ENCODE data around the gene ASIC4.

DNA sequence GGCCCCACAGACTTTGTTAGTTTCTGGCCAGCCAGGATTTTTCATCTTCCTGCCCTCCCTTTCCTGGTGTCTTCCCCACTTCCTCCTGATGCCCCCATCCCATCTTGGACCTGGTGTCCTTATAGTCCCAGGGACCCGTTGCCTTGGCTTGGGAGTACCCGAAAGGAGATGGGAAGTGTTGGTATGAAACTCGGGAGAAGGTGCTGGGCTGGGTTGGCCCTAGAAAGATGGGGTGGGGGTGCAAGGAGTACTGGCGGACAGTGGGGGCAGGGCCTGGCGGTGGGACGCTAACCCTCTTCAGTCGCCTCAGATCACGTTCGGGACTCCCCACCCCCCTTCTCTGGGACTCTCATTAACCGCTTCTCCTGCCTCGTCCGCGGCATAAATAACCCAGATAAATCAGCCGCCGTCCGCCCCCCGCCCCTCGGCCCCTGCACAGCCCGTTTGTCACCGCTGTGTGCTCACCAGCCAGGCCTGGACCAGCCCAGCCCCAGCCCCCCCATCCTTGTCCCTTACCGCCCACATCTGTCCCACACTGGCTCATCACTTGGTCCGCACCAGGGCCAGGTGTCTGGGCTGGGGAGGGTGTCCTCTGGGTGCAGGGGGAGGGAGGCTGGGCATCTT is 3.7 kb upstream of the ASIC4 start:
- TF ChIP-seq, protein P1, sequence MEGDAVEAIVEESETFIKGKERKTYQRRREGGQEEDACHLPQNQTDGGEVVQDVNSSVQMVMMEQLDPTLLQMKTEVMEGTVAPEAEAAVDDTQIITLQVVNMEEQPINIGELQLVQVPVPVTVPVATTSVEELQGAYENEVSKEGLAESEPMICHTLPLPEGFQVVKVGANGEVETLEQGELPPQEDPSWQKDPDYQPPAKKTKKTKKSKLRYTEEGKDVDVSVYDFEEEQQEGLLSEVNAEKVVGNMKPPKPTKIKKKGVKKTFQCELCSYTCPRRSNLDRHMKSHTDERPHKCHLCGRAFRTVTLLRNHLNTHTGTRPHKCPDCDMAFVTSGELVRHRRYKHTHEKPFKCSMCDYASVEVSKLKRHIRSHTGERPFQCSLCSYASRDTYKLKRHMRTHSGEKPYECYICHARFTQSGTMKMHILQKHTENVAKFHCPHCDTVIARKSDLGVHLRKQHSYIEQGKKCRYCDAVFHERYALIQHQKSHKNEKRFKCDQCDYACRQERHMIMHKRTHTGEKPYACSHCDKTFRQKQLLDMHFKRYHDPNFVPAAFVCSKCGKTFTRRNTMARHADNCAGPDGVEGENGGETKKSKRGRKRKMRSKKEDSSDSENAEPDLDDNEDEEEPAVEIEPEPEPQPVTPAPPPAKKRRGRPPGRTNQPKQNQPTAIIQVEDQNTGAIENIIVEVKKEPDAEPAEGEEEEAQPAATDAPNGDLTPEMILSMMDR (IDR thresholded peaks at IDR 0.05), result no peak
- TF ChIP-seq POLR2A (IDR thresholded peaks at IDR 0.05), result no peak
- no peak for TF ChIP-seq POLR2AphosphoS5 (IDR thresholded peaks at IDR 0.05; ENCODE audit: insufficient read depth in 1 of 2, low read depth in 1 of 2)
